Measurements from ENCODE around the gene TTLL9.
"Not testable (repeated sequence)": the region's sequence is repeated elsewhere in the genome, so short reads cannot be mapped to it uniquely, and the experiment has no call there.

TTLL9 gene

GRCh38 chr20:31869942-31870725 lies at the start of gene TTLL9, which contains the start of gene DUSP15:
TTLL9 (plus strand) TSS chr20:31870634; CDS start chr20:31871127, 493 bp downstream.
DUSP15 (minus strand) TSS chr20:31870527; CDS start chr20:31870337, 190 bp downstream.
- no peak for DNase-seq (ENCODE audit: low read depth in 2 of 2)

GRCh38 chr20:31821427-31821826 lies 49.0 kb upstream of the TTLL9 start:
- no peak for DNase-seq (ENCODE audit: low read depth in 2 of 2)

GRCh38 chr20:31822421-31823330 lies 47.8 kb upstream of the TTLL9 start:
- peak; percentile 59 to 68 for DNase-seq (ENCODE audit: low read depth in 2 of 2)

GRCh38 chr20:31823360-31824124 lies 46.9 kb upstream of the TTLL9 start:
- DNase-seq (ENCODE audit: low read depth in 2 of 2): no peak

- DNase-seq (ENCODE audit: low read depth in 2 of 2): no peak
Observed at GRCh38 chr20:31824125-31824485, 46.3 kb upstream of the TTLL9 start.

- no peak for DNase-seq (ENCODE audit: low read depth in 2 of 2)
Observed at GRCh38 chr20:31824554-31825313, 45.7 kb upstream of the TTLL9 start.

- DNase-seq (ENCODE audit: low read depth in 2 of 2): no peak
Observed at GRCh38 chr20:31826074-31826473, 44.4 kb upstream of the TTLL9 start.

GRCh38 chr20:31827059-31827458 lies 43.4 kb upstream of the TTLL9 start:
- no peak for DNase-seq (ENCODE audit: low read depth in 2 of 2)

- not testable (repeated sequence) for DNase-seq (ENCODE audit: low read depth in 2 of 2)
Observed at GRCh38 chr20:31828016-31828415, 42.4 kb upstream of the TTLL9 start.

GRCh38 chr20:31829731-31830130 lies 40.7 kb upstream of the TTLL9 start:
- DNase-seq (ENCODE audit: low read depth in 2 of 2): no peak

GRCh38 chr20:31830406-31830981 lies 39.9 kb upstream of the TTLL9 start:
- DNase-seq (ENCODE audit: low read depth in 2 of 2): no peak

GRCh38 chr20:31831211-31831610 lies 39.2 kb upstream of the TTLL9 start:
- DNase-seq (ENCODE audit: low read depth in 2 of 2): no peak

- no peak for DNase-seq (ENCODE audit: low read depth in 2 of 2)
Observed at GRCh38 chr20:31831771-31832306, 38.6 kb upstream of the TTLL9 start.

GRCh38 chr20:31833130-31833930 lies 37.1 kb upstream of the TTLL9 start:
- DNase-seq (ENCODE audit: low read depth in 2 of 2): peak; percentile 27 to 45

GRCh38 chr20:31833931-31834521 lies 36.4 kb upstream of the TTLL9 start:
- no peak for DNase-seq (ENCODE audit: low read depth in 2 of 2)

- no peak for DNase-seq (ENCODE audit: low read depth in 2 of 2)
Observed at GRCh38 chr20:31835554-31835953, 34.9 kb upstream of the TTLL9 start.

GRCh38 chr20:31835977-31836852 lies 34.2 kb upstream of the TTLL9 start:
- peak in 1 of 2 donors; percentile 4 for DNase-seq (ENCODE audit: low read depth in 2 of 2)

All from stimulated activated CD8-positive, alpha-beta memory T cell treated with anti-CD3 and anti-CD28 coated beads, Interleukin-7, amount 100 ng/mL, for 1 hour (primary cell).